HG03280 (cell line): ENCODE data around the gene NEK2.
"Not testable (repeated sequence)": the region's sequence is repeated elsewhere in the genome, so short reads cannot be mapped to it uniquely, and the experiment has no call there.

Experiments
- ATAC-seq: cut with Tn5 transposase; IDR thresholded peaks from one replicate; pipeline ENCODE4 v1.9.1; 2021; ENCODE audit warnings: mild to moderate bottlenecking, moderate library complexity; ENCODE audit not compliant: unreplicated experiment

The NEK2 gene

GRCh38 chr1:211652371-211652770, 23.1 kb downstream of the NEK2 start:
- no peak for ATAC-seq

GRCh38 chr1:211650904-211651303, 24.5 kb downstream of the NEK2 start:
- no peak for ATAC-seq

GRCh38 chr1:211648980-211649934, 26.2 kb downstream of the NEK2 start:
- ATAC-seq: no peak

- ATAC-seq: no peak
Observed at GRCh38 chr1:211648336-211648735, 27.1 kb downstream of the NEK2 start.

GRCh38 chr1:211647711-211648121, 27.7 kb downstream of the NEK2 start:
- no peak for ATAC-seq

- ATAC-seq: no peak
Observed at GRCh38 chr1:211646566-211646965, 28.9 kb downstream of the NEK2 start.

- ATAC-seq: not testable (repeated sequence)
Observed at GRCh38 chr1:211645601-211646000, 29.8 kb downstream of the NEK2 start.

- ATAC-seq: no peak
Observed at GRCh38 chr1:211644653-211645052, 30.8 kb downstream of the NEK2 start.

- ATAC-seq: no peak
Observed at GRCh38 chr1:211643324-211644212, 31.9 kb downstream of the NEK2 start.

- no peak for ATAC-seq
Observed at GRCh38 chr1:211642870-211643269, 32.6 kb downstream of the NEK2 start.

GRCh38 chr1:211641942-211642341, 33.5 kb downstream of the NEK2 start:
- ATAC-seq: no peak

- no peak for ATAC-seq
Observed at GRCh38 chr1:211641044-211641800, 34.2 kb downstream of the NEK2 start.

- ATAC-seq: no peak
Observed at GRCh38 chr1:211640301-211640630, 35.2 kb downstream of the NEK2 start.

GRCh38 chr1:211639475-211640300, 35.7 kb downstream of the NEK2 start:
- ATAC-seq: no peak

- no peak for ATAC-seq
Observed at GRCh38 chr1:211638689-211639101, 36.7 kb downstream of the NEK2 start.

GRCh38 chr1:211638246-211638645, 37.2 kb downstream of the NEK2 start:
- ATAC-seq: no peak

- no peak for ATAC-seq
Observed at GRCh38 chr1:211637066-211637465, 38.4 kb downstream of the NEK2 start.

GRCh38 chr1:211636575-211637029, 38.8 kb downstream of the NEK2 start:
- ATAC-seq: not testable (repeated sequence)

- ATAC-seq: no peak
Observed at GRCh38 chr1:211635597-211636205, 39.7 kb downstream of the NEK2 start.

GRCh38 chr1:211634931-211635330, 40.5 kb downstream of the NEK2 start:
- ATAC-seq: no peak
